Measurements from ENCODE around the gene CADPS. TPM values are rescaled to one million over a fixed set of nuclear protein-coding genes. Genes with fewer than 3 reads are reported as not detected.

CADPS gene
- total RNA-seq, 2 experiments from 2014 or later = 61.3 to 68.6 TPM

DNA sequence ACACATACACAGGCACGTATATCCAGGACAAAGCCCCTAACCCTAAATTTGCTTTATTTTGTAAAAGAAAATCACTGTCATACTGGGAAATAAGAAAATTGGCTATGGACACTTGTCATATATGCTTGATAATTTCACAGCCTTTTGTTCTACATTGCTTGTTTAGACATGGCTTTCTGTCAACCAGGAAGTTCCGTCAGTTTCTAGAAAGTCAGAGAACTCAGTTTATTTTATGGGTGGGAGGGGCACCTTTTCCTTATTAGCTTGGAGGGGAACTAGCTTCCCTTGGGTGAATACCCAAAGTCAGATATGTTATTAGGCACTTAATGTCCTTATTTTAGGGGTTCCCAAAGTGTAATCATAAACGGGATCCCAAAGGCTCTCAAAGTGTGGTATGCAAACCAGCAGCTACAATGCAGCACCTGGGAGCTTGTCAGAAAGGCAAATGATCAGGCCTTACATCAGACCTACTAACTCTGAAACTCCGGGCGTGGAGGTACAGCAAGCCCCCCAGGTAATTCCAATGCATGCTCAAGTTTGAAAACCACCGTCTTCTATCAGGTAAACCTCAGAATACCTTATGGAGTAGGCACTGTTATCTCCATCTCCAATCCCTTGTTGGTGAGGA is 50.1 kb downstream of the CADPS start:
- CTCF ChIA-PET (ENCODE audit: unreplicated experiment) = interaction anchor here (0.7 to 2.2 kb wide), 8 partner anchors 11 to 160 kb away, joined by 3 to 7 read pairs (median 4); no protein-coding TSS in a partner anchor

DNA sequence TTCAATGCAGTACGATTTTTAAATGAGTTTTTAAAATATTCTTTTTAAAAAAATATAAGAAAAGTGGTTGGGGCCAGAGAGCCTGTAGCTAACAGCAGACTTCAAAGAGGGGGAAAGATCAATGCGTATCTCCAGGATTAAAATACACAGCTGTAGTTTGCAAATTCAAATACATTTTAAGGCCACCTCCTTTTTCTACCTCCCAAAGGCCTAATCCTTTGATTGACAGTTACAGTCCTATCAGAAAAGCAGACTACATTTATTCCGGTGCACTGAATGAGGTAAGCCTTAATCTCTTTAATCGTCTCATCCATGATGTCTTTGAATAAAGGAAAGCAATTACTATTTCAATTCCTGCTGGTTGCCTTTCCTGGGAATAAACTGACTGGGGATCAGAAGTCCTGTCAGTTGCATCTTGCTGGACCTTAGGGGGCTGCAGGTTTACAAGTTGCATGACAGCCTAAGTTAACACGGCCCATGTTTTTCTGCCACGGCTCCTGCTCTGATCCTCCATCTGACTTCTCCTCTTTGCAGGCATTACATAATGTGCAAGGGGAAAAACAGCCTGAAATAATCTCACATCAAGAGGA is 51.7 kb downstream of the CADPS start:
- peak overlapping the region; percentile 69 for H3K4me2 ChIP-seq (ENCODE audit: low read length)
- intact Hi-C loops (cut with micrococcal nuclease; ENCODE audit: unreplicated experiment) = loop anchor here (10.0 kb wide), 1 partner anchor 319 kb away; no protein-coding TSS in a partner anchor
- H3K4me3 ChIP-seq (ENCODE audit: low read depth, low read length, poor library complexity, severe bottlenecking) = peak overlapping the region; percentile 65
- DNase-seq (ENCODE audit: low spot score) = peak; percentile 84
- ChIA-PET CTCF (ENCODE audit: unreplicated experiment) (interaction anchor here (0.7 to 2.2 kb wide), 4 partner anchors 12 to 155 kb away, joined by 3 to 7 read pairs (median 4); no protein-coding TSS in a partner anchor), POLR2A (interaction anchor here (0.8 to 36.5 kb wide), 11 partner anchors 8 to 157 kb away, joined by 3 to 961 read pairs (median 8); no protein-coding TSS in a partner anchor)
- H3K36me3 ChIP-seq (ENCODE audit: insufficient read depth, low read length) = peaks cover 11% of the 10 kb centered on the region; the same call in 1 of the 2 replicates
- no TSS peak for BruUV-seq (replicated peaks)
- no peaks in the 10 kb centered on the region for H4K20me1 ChIP-seq (ENCODE audit: insufficient read depth, low read length)
- H3K9me2 ChIP-seq (ENCODE audit: insufficient read depth, low read length) = no peaks in the 10 kb centered on the region
- H3K79me2 ChIP-seq (ENCODE audit: insufficient read depth, low read depth, low read length) = peaks cover 50% of the 10 kb centered on the region; the same call in 1 of the 2 replicates
- TF ChIP-seq, protein P1, sequence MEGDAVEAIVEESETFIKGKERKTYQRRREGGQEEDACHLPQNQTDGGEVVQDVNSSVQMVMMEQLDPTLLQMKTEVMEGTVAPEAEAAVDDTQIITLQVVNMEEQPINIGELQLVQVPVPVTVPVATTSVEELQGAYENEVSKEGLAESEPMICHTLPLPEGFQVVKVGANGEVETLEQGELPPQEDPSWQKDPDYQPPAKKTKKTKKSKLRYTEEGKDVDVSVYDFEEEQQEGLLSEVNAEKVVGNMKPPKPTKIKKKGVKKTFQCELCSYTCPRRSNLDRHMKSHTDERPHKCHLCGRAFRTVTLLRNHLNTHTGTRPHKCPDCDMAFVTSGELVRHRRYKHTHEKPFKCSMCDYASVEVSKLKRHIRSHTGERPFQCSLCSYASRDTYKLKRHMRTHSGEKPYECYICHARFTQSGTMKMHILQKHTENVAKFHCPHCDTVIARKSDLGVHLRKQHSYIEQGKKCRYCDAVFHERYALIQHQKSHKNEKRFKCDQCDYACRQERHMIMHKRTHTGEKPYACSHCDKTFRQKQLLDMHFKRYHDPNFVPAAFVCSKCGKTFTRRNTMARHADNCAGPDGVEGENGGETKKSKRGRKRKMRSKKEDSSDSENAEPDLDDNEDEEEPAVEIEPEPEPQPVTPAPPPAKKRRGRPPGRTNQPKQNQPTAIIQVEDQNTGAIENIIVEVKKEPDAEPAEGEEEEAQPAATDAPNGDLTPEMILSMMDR (conservative IDR thresholded peaks at IDR 0.05; ENCODE audit: low read length) = no peak
- no peak for TF ChIP-seq EZH2phosphoT487 (IDR thresholded peaks at IDR 0.05; ENCODE audit: borderline replicate concordance, low read depth, low read length)
- no peaks in the 10 kb centered on the region; the same call in 1 of the 2 replicates for H3K9me3 ChIP-seq (ENCODE audit: low read length)
- H3K27ac ChIP-seq (ENCODE audit: low read depth, low read length, poor library complexity, severe bottlenecking) = peak overlapping the region; percentile 85
- no peak overlapping the region for H2AFZ ChIP-seq (ENCODE audit: low read length)
- peaks cover 96% of the 10 kb centered on the region for H3K4me1 ChIP-seq (ENCODE audit: insufficient read depth, low read length, poor library complexity, severe bottlenecking)

More for the DNA sequence above, 50.1 kb downstream of the CADPS start:
- TF ChIP-seq, protein P1 (conservative IDR thresholded peaks at IDR 0.05; ENCODE audit: low read length) = no peak
- no peak for TF ChIP-seq EZH2phosphoT487 (IDR thresholded peaks at IDR 0.05; ENCODE audit: borderline replicate concordance, low read depth, low read length)
- Histone ChIP-seq H3K9me3 (ENCODE audit: low read length) (no peaks in the 10 kb centered on the region), H3K9me2 (ENCODE audit: insufficient read depth, low read length) (no peaks in the 10 kb centered on the region), H3K4me2 (ENCODE audit: low read length) (peak overlapping the region; percentile 69), H3K79me2 (ENCODE audit: insufficient read depth, low read depth, low read length) (peaks cover 53% of the 10 kb centered on the region; the same call in 1 of the 2 replicates), H4K20me1 (ENCODE audit: insufficient read depth, low read length) (no peaks in the 10 kb centered on the region), H3K27ac (ENCODE audit: low read depth, low read length, poor library complexity, severe bottlenecking) (peak overlapping the region; percentile 85), H3K36me3 (ENCODE audit: insufficient read depth, low read length) (peaks cover 20% of the 10 kb centered on the region), H2AFZ (ENCODE audit: low read length) (peak overlapping the region; percentile 41; the same call in 1 of the 2 replicates), H3K4me1 (ENCODE audit: insufficient read depth, low read length, poor library complexity, severe bottlenecking) (peaks cover 94% of the 10 kb centered on the region), H3K4me3 (ENCODE audit: low read depth, low read length, poor library complexity, severe bottlenecking) (peak overlapping the region; percentile 65)
- BruUV-seq (replicated peaks) = TSS peak; percentile 50
- POLR2A ChIA-PET = interaction anchor here (0.7 to 36.5 kb wide), 15 partner anchors 10 to 158 kb away, joined by 3 to 961 read pairs (median 5); no protein-coding TSS in a partner anchor
- peak; percentile 76 for DNase-seq (ENCODE audit: low spot score)
- intact Hi-C loops (cut with micrococcal nuclease; ENCODE audit: unreplicated experiment) = loop anchor here (1.0 to 10.0 kb wide), 2 partner anchors 49 to 320 kb away; no protein-coding TSS in a partner anchor

Measured in OCI-LY7 (cell line).